ENCODE measurements around the gene SRSF12.
A peak's percentile ranks its signal among the peaks of the same experiment; 100 is the strongest.

Gene SRSF12

DNA sequence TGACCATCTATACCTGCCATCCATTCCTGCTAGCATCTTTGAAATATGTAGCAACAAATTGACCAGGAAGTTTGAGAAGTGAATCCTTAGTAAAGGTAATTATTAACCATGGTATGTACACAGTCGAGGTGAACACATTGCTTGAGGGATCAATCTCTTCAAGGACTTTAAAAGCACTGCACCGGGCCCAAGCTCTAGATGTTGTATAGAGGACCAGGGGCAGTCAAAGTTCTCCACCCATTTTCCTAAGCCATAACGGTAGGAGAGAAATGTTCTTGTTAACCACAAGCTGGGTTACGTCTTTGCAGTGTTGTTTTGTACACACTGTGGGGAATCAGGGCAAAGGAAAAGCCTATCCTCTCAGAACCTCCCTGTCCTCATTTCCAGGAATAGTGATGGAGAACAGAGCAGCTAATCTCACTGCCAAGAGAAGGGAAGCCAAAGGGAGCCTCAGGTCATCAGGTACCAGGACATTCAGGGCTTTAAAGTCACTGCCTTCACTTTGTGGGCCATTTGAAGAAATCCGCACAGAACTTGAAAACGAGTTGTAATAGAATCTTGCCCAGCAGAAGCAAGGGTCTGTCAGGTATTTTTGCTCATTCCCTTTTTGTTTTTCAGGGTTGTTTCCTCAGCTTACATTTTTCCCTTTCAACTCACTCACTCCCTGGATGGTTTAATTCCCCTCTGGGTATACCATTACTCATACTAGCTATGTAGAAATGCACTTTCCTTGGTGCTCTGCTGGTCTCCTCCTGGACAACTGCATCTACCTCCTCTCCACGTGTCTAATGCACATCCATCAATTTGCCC lies 22.7 kb upstream of the SRSF12 start:
- DNase-seq, result no peak
- no peaks in the 10 kb centered on the region for H3K79me2 ChIP-seq (ENCODE audit: control insufficient read depth, insufficient read depth, low read length)
- no peak overlapping the region for H4K8ac ChIP-seq (ENCODE audit: low read depth, low read length)
- H3K4me2 ChIP-seq (ENCODE audit: low read length), result no peak overlapping the region
- H3K27ac ChIP-seq (ENCODE audit: low read depth, low read length), result no peak overlapping the region
- no peak overlapping the region for H3K4ac ChIP-seq (ENCODE audit: low read depth, low read length)
- no peak overlapping the region for H3K4me3 ChIP-seq (ENCODE audit: low read length)
- no peak overlapping the region for H3K18ac ChIP-seq (ENCODE audit: low read length)
- no peaks in the 10 kb centered on the region for H3K4me1 ChIP-seq (ENCODE audit: control insufficient read depth, low read depth, low read length)
- H3K56ac ChIP-seq (ENCODE audit: low read length), result no peak overlapping the region
- no peak overlapping the region for H2BK120ac ChIP-seq (ENCODE audit: low read depth, low read length)
- H3K36me3 ChIP-seq (ENCODE audit: control insufficient read depth, insufficient read depth, low read length), result no peaks in the 10 kb centered on the region
- H3K27me3 ChIP-seq (ENCODE audit: insufficient read depth, low read length, poor library complexity), result peaks cover 7% of the 10 kb centered on the region
- no peaks in the 10 kb centered on the region for H3K79me1 ChIP-seq (ENCODE audit: low read length)
- H2BK5ac ChIP-seq (ENCODE audit: low read length), result no peak overlapping the region
- no peak overlapping the region for H2BK15ac ChIP-seq (replicated peaks; ENCODE audit: low read depth)
- WGBS (ENCODE audit: extremely low coverage, insufficient coverage, low lambda C conversion rate), result no CpG with 5 or more reads among the region's 7 CpGs
- no peak overlapping the region for H4K5ac ChIP-seq (ENCODE audit: low read length)
- no peak overlapping the region for H3K9ac ChIP-seq (ENCODE audit: low read length)
- H2AK5ac ChIP-seq (ENCODE audit: low read length), result no peak overlapping the region
- no peak overlapping the region for H3K23ac ChIP-seq (ENCODE audit: low read length)

GRCh38 chr6:89139509-89140346 lies 21.9 kb upstream of the SRSF12 start:
- no CpG with 5 or more reads among the region's 5 CpGs for WGBS (ENCODE audit: extremely low coverage, insufficient coverage, low lambda C conversion rate)
- no peak for DNase-seq
- H4K5ac ChIP-seq (ENCODE audit: low read length), result no peak overlapping the region

DNA sequence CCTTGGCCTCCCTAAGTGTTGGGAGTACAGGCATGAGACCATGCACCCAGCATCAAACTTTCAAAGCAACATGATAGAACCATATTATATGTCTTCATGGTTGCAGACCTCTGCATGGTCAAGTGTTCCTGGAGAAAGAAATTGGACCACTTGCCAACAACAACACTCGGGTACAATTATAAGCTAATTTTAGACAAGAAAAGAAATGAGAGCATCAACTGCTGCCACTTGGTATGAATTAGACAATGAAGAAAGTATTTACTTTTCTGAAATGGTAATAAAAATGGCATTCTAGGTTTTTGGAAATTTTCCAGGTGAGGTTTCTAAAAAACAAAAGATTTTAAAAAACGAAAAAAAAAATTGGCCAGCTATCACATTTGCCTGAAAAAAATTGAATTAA lies 20.3 kb upstream of the SRSF12 start:
- no peak for DNase-seq
- H2BK5ac ChIP-seq (ENCODE audit: low read length), result no peak overlapping the region
- no peak overlapping the region for H3K4me2 ChIP-seq (ENCODE audit: low read length)
- no peak overlapping the region for H3K18ac ChIP-seq (ENCODE audit: low read length)
- no peak overlapping the region for H4K5ac ChIP-seq (ENCODE audit: low read length)
- H3K36me3 ChIP-seq (ENCODE audit: control insufficient read depth, insufficient read depth, low read length), result no peaks in the 10 kb centered on the region
- H3K27ac ChIP-seq (ENCODE audit: low read depth, low read length), result no peak overlapping the region
- H2BK15ac ChIP-seq (replicated peaks; ENCODE audit: low read depth), result no peak overlapping the region
- no peaks in the 10 kb centered on the region for H3K79me2 ChIP-seq (ENCODE audit: control insufficient read depth, insufficient read depth, low read length)
- no peak overlapping the region for H2AK5ac ChIP-seq (ENCODE audit: low read length)
- no CpG with 5 or more reads among the region's 2 CpGs for WGBS (ENCODE audit: extremely low coverage, insufficient coverage, low lambda C conversion rate)
- no peaks in the 10 kb centered on the region for H3K27me3 ChIP-seq (ENCODE audit: insufficient read depth, low read length, poor library complexity)
- H3K56ac ChIP-seq (ENCODE audit: low read length), result no peak overlapping the region
- H2BK120ac ChIP-seq (ENCODE audit: low read depth, low read length), result no peak overlapping the region
- H3K4ac ChIP-seq (ENCODE audit: low read depth, low read length), result no peak overlapping the region
- H3K4me1 ChIP-seq (ENCODE audit: control insufficient read depth, low read depth, low read length), result no peaks in the 10 kb centered on the region
- no peak overlapping the region for H4K8ac ChIP-seq (ENCODE audit: low read depth, low read length)
- no peaks in the 10 kb centered on the region for H3K79me1 ChIP-seq (ENCODE audit: low read length)
- H3K23ac ChIP-seq (ENCODE audit: low read length), result no peak overlapping the region
- no peak overlapping the region for H3K4me3 ChIP-seq (ENCODE audit: low read length)
- H3K9ac ChIP-seq (ENCODE audit: low read length), result no peak overlapping the region

More at GRCh38 chr6:89139509-89140346, 21.9 kb upstream of the SRSF12 start:
- Histone ChIP-seq H3K4ac (ENCODE audit: low read depth, low read length) (no peak overlapping the region), H3K27ac (ENCODE audit: low read depth, low read length) (no peak overlapping the region), H2BK120ac (ENCODE audit: low read depth, low read length) (no peak overlapping the region), H3K27me3 (ENCODE audit: insufficient read depth, low read length, poor library complexity) (peaks cover 5% of the 10 kb centered on the region), H3K23ac (ENCODE audit: low read length) (no peak overlapping the region), H2BK15ac (replicated peaks; ENCODE audit: low read depth) (no peak overlapping the region), H3K4me1 (ENCODE audit: control insufficient read depth, low read depth, low read length) (no peaks in the 10 kb centered on the region), H3K79me1 (ENCODE audit: low read length) (no peaks in the 10 kb centered on the region), H3K4me2 (ENCODE audit: low read length) (no peak overlapping the region), H2BK5ac (ENCODE audit: low read length) (no peak overlapping the region), H2AK5ac (ENCODE audit: low read length) (no peak overlapping the region), H3K18ac (ENCODE audit: low read length) (no peak overlapping the region), H3K79me2 (ENCODE audit: control insufficient read depth, insufficient read depth, low read length) (no peaks in the 10 kb centered on the region), H4K8ac (ENCODE audit: low read depth, low read length) (no peak overlapping the region), H3K4me3 (ENCODE audit: low read length) (no peak overlapping the region), H3K9ac (ENCODE audit: low read length) (no peak overlapping the region), H3K36me3 (ENCODE audit: control insufficient read depth, insufficient read depth, low read length) (no peaks in the 10 kb centered on the region), H3K56ac (ENCODE audit: low read length) (no peak overlapping the region)

DNA sequence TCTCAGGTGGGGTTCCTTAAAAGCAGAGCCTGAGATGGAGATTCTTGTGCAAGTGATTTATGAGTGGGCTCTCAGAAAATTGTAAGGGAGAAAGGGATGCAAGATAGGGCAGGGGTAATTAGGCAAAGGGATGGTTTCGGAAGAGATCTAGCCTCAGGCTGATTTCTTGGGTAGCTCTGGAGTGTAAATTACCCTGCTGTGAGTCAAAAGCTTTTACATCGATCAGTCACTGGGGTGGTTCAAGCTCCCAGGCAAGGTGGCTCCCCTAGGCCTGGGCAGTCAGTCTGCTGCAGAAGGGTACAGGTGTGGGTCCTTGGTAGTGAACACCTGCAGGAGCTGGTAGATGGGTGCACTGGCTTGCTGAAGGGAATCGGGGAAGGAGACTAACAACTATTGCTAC lies 16.9 kb upstream of the SRSF12 start:
- Histone ChIP-seq H3K4ac (ENCODE audit: low read depth, low read length) (no peak overlapping the region), H2BK120ac (ENCODE audit: low read depth, low read length) (no peak overlapping the region), H3K9ac (ENCODE audit: low read length) (no peak overlapping the region), H3K56ac (ENCODE audit: low read length) (no peak overlapping the region), H3K36me3 (ENCODE audit: control insufficient read depth, insufficient read depth, low read length) (no peaks in the 10 kb centered on the region), H3K4me1 (ENCODE audit: control insufficient read depth, low read depth, low read length) (no peaks in the 10 kb centered on the region), H2AK5ac (ENCODE audit: low read length) (no peak overlapping the region), H3K27ac (ENCODE audit: low read depth, low read length) (no peak overlapping the region), H4K8ac (ENCODE audit: low read depth, low read length) (no peak overlapping the region), H3K27me3 (ENCODE audit: insufficient read depth, low read length, poor library complexity) (no peaks in the 10 kb centered on the region), H3K4me3 (ENCODE audit: low read length) (no peak overlapping the region), H4K5ac (ENCODE audit: low read length) (no peak overlapping the region), H2BK5ac (ENCODE audit: low read length) (no peak overlapping the region), H3K18ac (ENCODE audit: low read length) (no peak overlapping the region), H2BK15ac (replicated peaks; ENCODE audit: low read depth) (no peak overlapping the region), H3K79me2 (ENCODE audit: control insufficient read depth, insufficient read depth, low read length) (no peaks in the 10 kb centered on the region), H3K23ac (ENCODE audit: low read length) (no peak overlapping the region), H3K4me2 (ENCODE audit: low read length) (no peak overlapping the region), H3K79me1 (ENCODE audit: low read length) (no peaks in the 10 kb centered on the region)
- peak; percentile 51 for DNase-seq
- WGBS (ENCODE audit: extremely low coverage, insufficient coverage, low lambda C conversion rate), result no CpG with 5 or more reads among the region's 3 CpGs

DNA sequence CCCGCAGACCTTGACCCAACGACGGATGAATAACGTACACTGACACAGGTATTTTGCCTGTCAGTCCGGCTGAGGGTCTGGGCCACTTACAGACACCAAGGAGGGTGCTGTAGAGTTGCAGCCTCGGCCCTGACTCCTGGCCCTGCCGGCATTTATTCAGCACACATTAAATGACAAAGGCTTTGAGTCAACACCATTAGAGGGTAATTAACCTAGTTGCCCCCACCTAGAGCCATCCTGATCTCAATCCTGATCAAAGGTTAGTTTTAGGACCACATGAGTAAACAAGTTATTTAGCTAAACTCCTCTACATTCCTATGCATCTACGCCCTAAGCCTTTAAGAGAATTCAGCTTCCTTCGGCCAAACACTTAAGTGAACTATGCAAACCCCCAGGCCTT lies 16.1 kb upstream of the SRSF12 start:
- Histone ChIP-seq H3K36me3 (ENCODE audit: control insufficient read depth, insufficient read depth, low read length) (no peaks in the 10 kb centered on the region), H3K27me3 (ENCODE audit: insufficient read depth, low read length, poor library complexity) (no peaks in the 10 kb centered on the region), H3K79me1 (ENCODE audit: low read length) (no peaks in the 10 kb centered on the region), H3K23ac (ENCODE audit: low read length) (no peak overlapping the region), H2BK120ac (ENCODE audit: low read depth, low read length) (no peak overlapping the region), H3K27ac (ENCODE audit: low read depth, low read length) (no peak overlapping the region), H3K4me1 (ENCODE audit: control insufficient read depth, low read depth, low read length) (no peaks in the 10 kb centered on the region), H3K18ac (ENCODE audit: low read length) (no peak overlapping the region), H3K4me2 (ENCODE audit: low read length) (no peak overlapping the region), H2BK5ac (ENCODE audit: low read length) (no peak overlapping the region), H2BK15ac (replicated peaks; ENCODE audit: low read depth) (no peak overlapping the region), H2AK5ac (ENCODE audit: low read length) (no peak overlapping the region), H3K56ac (ENCODE audit: low read length) (no peak overlapping the region), H3K79me2 (ENCODE audit: control insufficient read depth, insufficient read depth, low read length) (no peaks in the 10 kb centered on the region), H3K4me3 (ENCODE audit: low read length) (no peak overlapping the region), H4K5ac (ENCODE audit: low read length) (no peak overlapping the region), H3K4ac (ENCODE audit: low read depth, low read length) (no peak overlapping the region), H3K9ac (ENCODE audit: low read length) (no peak overlapping the region), H4K8ac (ENCODE audit: low read depth, low read length) (no peak overlapping the region)
- DNase-seq, result peak; percentile 43
- WGBS (ENCODE audit: extremely low coverage, insufficient coverage, low lambda C conversion rate), result no CpG with 5 or more reads among the region's 9 CpGs
